Progenitor cell of endocrine pancreas (in vitro differentiated cells): ENCODE measurements around the gene TIPARP. TPM values are rescaled to one million over a fixed set of nuclear protein-coding genes. Genes with fewer than 3 reads are reported as not detected.

Experiments used
- DNase-seq: peaks from one replicate; pipeline ENCODE4 v3.0.0; 2021; ENCODE audit warnings: low spot score; ENCODE audit not compliant: unreplicated experiment
- H3K27ac Mint-ChIP-seq: 2 replicates; pipeline ENCODE4 v1.8.0; 2021; ENCODE audit warnings: mild to moderate bottlenecking, moderate library complexity, mixed read lengths
- H3K27me3 Mint-ChIP-seq: 2 replicates; pipeline ENCODE4 v1.8.0; 2021; ENCODE audit warnings: mixed read lengths
- H3K36me3 Mint-ChIP-seq: 2 replicates; pipeline ENCODE4 v1.8.0; 2022; ENCODE audit warnings: mixed read lengths; ENCODE audit not compliant: insufficient read depth
- H3K4me1 Mint-ChIP-seq: 2 replicates; pipeline ENCODE4 v1.8.0; 2021; ENCODE audit warnings: low read depth, mixed read lengths
- H3K4me3 Mint-ChIP-seq: 2 replicates; pipeline ENCODE4 v1.8.0; 2021; ENCODE audit warnings: low read depth, mild to moderate bottlenecking, moderate library complexity, mixed read lengths
- H3K9me3 Mint-ChIP-seq: 2 replicates; pipeline ENCODE4 v1.8.0; 2021; ENCODE audit warnings: low read depth, mixed read lengths
- CTCF ChIP-seq: fragments of 200-600 bp; sonication (generic); IDR thresholded peaks from one replicate; pipeline ENCODE4 v1.5.0; 2021; ENCODE audit warnings: antibody characterized with exemption, mild to moderate bottlenecking; ENCODE audit not compliant: unreplicated experiment
- total RNA-seq: library from RNA; stranded (reverse); gene quantifications from 2 replicates; pipeline ENCODE4 v1.2.1, GENCODE V29; 2021

The TIPARP gene
- total RNA-seq, 1 donor from 2014 or later, result 38.6 TPM

GRCh38 chr3:156630081-156630772, 44.2 kb upstream of the TIPARP start:
- no peak for TF ChIP-seq CTCF
- no peak for DNase-seq
- no peaks in the 10 kb centered on the region for H3K9me3 Mint-ChIP-seq
- H3K36me3 Mint-ChIP-seq, result no peaks in the 10 kb centered on the region
- peaks cover 20% of the 10 kb centered on the region for H3K4me1 Mint-ChIP-seq
- no peak overlapping the region for H3K4me3 Mint-ChIP-seq
- H3K27me3 Mint-ChIP-seq, result no peaks in the 10 kb centered on the region
- no peak overlapping the region for H3K27ac Mint-ChIP-seq

GRCh38 chr3:156630773-156631093, 43.7 kb upstream of the TIPARP start:
- H3K4me1 Mint-ChIP-seq, result peaks cover 20% of the 10 kb centered on the region
- TF ChIP-seq CTCF, result no peak
- no peaks in the 10 kb centered on the region for H3K36me3 Mint-ChIP-seq
- no peaks in the 10 kb centered on the region for H3K9me3 Mint-ChIP-seq
- no peak overlapping the region for H3K27ac Mint-ChIP-seq
- no peak overlapping the region for H3K4me3 Mint-ChIP-seq
- no peaks in the 10 kb centered on the region for H3K27me3 Mint-ChIP-seq
- no peak for DNase-seq

GRCh38 chr3:156631323-156631722, 43.1 kb upstream of the TIPARP start:
- H3K4me1 Mint-ChIP-seq, result peaks cover 20% of the 10 kb centered on the region
- DNase-seq, result no peak
- no peak for TF ChIP-seq CTCF

GRCh38 chr3:156632601-156633000, 41.8 kb upstream of the TIPARP start:
- H3K4me3 Mint-ChIP-seq, result no peak overlapping the region
- no peaks in the 10 kb centered on the region for H3K9me3 Mint-ChIP-seq
- no peak overlapping the region for H3K27ac Mint-ChIP-seq
- H3K27me3 Mint-ChIP-seq, result no peaks in the 10 kb centered on the region
- H3K4me1 Mint-ChIP-seq, result peaks cover 20% of the 10 kb centered on the region
- no peaks in the 10 kb centered on the region for H3K36me3 Mint-ChIP-seq
- no peak for TF ChIP-seq CTCF
- no peak for DNase-seq

More at GRCh38 chr3:156631323-156631722, 43.1 kb upstream of the TIPARP start:
- no peak overlapping the region for H3K27ac Mint-ChIP-seq
- no peaks in the 10 kb centered on the region for H3K36me3 Mint-ChIP-seq
- H3K9me3 Mint-ChIP-seq, result no peaks in the 10 kb centered on the region
- no peaks in the 10 kb centered on the region for H3K27me3 Mint-ChIP-seq
- H3K4me3 Mint-ChIP-seq, result no peak overlapping the region

- Mint-ChIP-seq H3K4me3 (no peak overlapping the region), H3K36me3 (no peaks in the 10 kb centered on the region), H3K4me1 (peaks cover 12% of the 10 kb centered on the region), H3K27me3 (no peaks in the 10 kb centered on the region), H3K27ac (no peak overlapping the region), H3K9me3 (no peaks in the 10 kb centered on the region)
- TF ChIP-seq CTCF, result no peak
- DNase-seq, result no peak
These were observed 41.1 kb upstream of the TIPARP start for GRCh38 chr3:156633335-156633734.
